Medulla oblongata (tissue), 1 donor: Measurements from ENCODE around the gene GOLGB1.

Source experiments
- DNase-seq: peaks from one replicate; pipeline ENCODE4 v3.0.0-alpha.2; 2015; ENCODE audit errors: extremely low spot score

The GOLGB1 gene

DNA sequence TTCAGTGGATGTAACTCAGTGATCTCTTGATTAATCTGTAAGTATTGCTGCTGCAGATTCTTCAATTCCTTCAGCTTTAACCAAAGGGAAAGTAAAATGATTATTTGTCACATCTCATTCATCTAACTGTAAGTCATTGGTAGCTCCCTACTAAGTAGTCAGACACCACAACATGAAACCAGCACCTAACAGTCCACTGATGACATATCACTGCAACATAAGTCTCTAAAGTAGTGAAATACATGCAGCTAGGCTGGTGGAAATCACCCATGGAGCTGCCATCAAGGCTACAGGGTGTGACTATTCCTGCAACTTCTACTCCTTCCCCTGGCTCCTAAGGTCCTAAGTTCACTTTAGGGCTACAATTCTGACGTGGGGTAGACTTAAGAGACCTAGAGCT is 67.7 kb downstream of the GOLGB1 start:
- DNase-seq = no peak

DNA sequence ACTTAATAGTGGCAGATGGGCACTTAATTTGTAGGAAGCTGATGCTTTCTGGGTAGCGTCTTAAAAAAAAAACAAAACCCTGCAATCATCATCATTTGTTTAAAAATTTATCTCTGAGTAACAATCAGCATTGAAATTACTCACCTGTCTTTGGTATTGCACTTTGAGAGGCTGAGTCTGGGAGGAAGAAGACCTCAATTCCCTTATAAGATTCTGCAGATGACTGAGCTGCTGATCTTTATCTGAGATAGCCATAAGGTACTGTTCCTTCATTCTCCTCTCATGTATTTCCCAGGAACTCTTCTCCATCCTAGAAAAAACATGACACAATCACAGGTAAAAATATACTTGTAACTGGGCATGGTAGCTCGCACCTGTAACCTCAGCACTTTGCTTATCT is 72.4 kb downstream of the GOLGB1 start:
- no peak for DNase-seq

DNA sequence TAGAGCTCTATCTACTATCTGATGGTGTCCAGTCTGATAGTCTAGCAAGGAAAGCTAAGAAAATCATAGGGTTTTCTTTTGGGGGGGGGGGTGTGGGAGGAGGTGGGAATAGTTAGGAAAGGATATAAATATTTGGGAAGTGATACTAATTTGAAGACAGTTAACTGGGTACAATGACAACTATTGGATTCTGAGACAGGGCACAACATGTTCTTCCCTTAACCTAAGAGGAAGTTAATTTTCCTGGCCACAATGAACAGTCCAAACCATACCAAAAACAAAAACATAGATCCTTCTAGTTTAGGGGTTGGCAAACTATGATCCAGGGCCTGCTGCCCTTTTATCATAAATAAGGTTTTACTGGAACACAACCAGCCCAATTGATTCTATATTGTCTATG is 78.9 kb downstream of the GOLGB1 start:
- no peak for DNase-seq

DNA sequence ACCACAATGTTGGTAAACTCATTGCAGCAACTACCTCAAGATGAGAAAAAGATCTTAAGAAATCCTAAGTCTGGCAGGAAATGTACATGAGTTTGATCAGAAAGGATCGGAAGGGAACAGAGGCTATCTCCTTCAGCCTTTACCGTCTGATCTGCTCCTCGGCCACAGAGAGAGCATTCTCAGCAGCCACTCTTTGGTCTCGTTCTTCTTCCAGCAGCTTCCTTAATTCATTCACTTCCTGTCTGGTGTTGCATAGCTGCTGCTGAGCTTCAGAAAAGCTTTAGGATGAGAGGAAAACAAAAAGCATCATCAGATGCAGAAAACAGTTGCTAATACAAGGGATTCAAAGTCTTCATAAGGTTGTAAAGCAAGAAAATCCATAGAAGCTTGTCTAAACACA is 82.2 kb downstream of the GOLGB1 start:
- DNase-seq = peak; percentile 37

DNA sequence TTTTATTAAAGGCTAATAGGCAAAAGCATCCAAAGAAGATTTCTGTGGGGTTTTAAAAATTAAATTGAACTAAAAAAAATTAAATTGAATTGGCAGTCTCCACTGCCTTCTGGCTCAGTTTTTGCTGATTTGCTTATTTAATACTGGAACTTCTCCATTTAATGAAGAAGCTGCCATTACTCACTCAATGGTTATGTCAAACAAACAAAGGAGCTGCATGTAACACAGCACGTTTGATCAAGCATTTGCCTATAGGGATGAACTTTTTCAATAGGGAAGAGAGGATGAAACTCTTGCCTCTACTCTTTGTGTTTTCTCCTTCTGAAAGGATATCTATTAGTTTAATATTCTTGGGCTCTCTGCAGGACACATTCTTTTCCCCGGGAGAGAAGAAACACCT is 84.1 kb downstream of the GOLGB1 start:
- DNase-seq = no peak

DNA sequence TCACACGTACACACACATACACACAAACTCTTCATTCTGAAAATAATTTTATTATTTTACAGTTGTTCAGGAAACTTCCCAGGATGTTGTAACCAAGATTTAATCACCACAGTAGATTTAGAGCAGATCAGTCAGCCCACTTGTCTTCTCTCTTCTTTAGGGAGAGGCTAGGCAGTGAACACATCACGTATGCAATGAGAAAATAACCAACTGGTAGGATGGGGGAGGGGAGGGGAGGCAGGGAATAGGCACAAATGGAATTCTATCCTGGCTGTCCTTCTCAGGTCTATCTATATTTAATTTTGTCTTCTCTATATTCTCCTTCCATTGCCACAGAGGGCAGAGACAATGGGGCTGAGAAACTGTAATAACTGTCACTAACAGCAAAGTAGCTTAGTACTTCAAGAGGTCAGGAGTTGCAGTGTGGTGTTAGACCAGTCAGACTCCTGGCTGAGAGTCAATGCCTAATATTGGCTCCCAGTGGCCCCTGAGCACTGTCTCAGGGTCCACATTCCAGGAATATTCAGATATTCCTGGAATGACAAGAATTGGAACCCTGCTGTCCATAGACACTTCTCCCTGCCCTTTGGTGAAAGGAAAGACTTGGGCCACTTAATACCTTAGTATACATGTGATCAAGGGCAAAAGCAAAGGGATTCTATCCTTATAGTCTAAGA is 86.2 kb downstream of the GOLGB1 start:
- no peak for DNase-seq

DNA sequence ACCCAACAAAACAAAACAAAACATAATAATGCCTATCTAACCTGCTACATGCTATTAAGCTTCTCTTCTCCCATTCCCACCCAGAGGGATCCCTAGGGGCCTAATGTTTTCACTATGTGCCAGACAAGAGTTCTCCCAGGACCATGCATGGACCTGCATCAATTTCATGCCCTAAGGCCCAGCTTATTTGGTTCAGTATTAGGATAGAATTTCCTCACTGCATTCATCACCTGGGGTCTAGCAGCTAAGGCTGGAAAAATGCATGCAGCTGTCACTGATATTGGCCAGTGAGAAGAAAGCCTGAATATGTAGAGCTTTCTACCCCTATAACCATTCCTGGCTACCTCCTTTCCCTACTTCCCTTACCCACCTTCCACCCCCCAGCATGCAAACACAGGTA is 86.8 kb downstream of the GOLGB1 start:
- no peak for DNase-seq

DNA sequence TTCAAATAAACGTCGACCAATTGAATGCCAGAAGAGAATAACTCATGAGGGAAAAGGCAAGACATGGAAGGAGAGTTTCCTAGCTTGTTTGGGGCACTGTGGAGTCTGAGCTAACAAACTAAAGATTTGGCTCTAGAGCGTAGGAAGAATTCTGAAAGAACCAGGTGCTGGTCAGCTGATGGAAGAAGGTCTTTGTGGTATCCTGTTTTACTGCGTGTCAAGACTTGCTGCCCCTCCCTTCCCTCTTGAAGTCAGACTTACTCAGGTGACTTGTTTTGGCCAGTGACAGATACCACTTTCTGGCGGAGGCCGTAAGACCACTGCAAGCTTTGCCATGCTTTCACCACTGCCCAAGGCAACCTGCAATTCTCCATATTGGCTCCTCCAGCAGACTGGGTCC is 88.2 kb downstream of the GOLGB1 start:
- no peak for DNase-seq

DNA sequence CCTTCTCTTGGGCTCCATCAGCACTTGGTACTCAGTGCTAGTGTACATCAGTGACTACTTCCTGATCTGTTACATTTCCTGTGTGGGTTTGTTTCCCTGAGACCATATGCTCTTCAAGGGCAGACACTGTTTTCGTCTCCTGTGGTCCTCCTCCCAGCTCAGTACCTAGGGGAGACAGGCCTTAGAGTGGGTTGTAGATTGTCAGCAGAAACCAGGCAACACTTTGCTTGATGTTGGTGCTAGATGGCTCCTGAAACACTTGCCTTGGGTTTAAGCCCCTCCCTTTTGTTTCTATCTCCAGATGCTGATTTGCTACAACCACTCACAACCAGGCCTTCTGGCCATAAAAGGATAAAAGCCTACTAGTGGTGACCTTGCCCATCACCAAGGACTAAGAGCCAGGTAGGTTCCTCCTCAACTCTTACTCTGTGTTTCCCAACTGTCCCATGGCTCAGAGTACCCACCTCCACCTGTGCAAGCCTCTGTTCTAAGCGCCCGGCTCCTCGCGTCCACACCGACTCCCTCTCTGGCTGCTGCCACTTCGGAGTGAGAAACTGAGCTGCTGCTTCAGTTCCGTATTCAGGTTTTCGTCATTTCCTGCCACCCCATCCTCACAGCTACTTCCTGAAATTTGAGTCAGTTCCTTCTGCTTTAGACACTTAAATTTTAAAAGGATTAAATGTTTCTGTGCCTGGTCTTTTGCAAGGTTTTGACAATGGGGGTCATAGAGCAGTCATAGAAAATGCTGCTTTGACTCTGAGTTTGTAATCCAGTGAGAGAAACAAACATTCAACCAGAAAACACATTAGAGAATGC is 89.0 kb downstream of the GOLGB1 start, which contains the start of gene HCLS1:
TSS of gene HCLS1 (minus strand) at position 548 of the 816 bp plus-strand sequence. CDS start 2,556 bp downstream, outside the sequence.
- peak; percentile 68 for DNase-seq

DNA sequence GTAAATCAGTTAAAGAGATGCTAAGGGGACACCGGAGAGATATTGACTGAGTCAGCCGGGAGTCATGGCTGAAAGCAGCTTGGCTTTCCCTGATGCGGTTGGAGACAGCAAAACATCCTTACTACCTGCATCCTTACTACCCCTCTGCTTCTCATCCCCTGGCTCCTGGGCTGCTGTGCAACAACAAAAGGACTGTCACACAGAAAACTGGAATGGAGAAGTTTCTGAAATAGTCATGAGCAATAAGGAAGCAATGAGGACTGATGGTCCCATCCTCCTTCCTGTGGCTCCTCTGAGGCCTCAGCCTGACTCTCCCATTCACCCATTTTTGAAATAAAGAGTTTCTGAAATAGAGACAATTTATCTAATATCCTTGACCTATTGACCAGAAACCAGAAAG is 90.0 kb downstream of the GOLGB1 start:
- DNase-seq = peak; percentile 19

DNA sequence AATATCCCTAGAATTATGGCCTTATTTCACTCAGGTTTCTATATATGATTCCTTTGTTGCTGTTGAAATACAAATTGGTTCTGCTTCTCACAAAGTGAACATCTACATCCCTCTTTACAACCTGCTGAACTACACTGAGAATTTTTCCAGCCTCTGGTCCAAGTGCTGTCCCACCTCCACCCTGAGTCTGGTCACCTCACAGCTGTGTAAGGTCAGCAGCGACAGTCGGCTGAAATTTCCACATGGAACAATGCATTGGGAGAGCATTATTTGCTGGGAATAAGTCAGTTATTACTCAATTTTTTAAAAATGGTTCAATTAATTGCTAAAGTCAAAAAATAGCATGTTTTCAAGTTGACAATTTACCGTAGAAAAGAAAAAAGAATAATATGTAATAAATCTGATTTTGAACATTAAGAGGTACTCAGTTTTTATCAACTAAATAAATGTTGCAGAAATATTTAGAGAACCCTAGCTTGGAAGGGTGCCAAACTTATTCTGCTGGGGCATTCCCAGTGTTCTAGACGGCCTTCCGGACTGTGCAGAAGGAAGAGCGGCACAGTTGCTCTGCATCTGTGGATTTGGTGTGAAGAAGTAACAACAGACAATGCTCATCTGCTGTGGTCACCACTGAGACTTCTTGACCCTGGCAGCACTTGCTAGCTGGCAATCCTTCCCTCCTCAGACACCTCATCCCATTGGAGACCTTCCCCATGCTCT is 90.7 kb downstream of the GOLGB1 start:
- no peak for DNase-seq

DNA sequence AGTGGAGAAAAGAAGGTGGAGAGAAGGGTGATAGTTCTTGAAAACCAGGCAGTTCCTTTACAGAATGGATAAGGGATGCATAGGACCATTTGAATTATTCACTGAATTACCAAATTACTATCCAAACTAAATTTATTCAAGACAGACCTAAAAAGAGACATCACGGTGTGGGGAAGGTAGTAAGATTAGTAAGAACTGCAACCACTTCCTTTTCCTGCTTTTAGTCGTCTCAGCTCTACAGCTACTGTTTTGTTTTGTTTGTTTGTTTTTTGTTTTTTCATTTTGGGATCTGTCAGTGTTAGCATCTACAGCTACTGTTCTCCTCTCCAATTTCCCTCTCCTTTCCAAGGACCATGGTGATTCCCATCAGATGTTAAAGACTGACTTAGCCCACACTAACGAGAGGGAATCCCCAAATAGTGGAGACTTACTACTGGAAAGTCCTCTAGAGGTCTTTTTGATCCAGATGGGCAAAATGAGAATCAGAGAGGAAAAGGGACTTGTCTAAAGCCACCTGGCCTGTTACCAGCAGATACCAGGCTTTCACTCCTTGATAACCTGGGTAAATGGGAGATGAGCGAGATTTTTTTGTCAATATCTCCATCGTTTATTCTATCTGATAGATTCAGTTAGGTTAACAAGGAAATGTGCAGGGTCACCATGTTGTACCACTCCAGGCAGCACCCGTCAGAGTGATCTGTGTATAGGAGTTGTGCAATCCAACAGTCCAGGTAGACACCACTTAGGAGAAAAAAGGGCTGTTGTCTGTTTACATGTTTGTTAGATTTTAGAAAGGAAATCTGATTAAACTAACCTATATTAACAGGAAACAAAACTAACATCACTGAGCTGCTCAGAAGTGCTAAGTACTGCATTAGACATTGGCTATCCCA is 94.8 kb downstream of the GOLGB1 start:
- DNase-seq = no peak

DNA sequence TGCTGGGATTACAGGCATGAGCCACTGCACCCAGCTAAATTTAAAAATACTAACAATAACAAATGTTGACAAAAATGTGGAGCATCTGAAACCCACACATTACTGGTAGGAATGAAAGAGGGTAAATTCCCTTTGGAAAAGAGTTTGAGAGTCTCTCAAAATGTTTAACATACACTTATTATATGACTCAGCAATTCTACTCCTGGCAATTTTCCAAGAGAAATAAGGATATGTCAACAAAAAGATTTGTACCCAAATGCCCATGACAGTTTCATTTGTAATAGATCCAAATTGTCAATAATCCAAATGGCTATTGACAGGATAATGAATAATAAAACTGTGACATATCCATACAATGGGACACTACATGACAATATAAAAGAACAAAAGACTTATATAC is 97.9 kb downstream of the GOLGB1 start:
- no peak for DNase-seq

DNA sequence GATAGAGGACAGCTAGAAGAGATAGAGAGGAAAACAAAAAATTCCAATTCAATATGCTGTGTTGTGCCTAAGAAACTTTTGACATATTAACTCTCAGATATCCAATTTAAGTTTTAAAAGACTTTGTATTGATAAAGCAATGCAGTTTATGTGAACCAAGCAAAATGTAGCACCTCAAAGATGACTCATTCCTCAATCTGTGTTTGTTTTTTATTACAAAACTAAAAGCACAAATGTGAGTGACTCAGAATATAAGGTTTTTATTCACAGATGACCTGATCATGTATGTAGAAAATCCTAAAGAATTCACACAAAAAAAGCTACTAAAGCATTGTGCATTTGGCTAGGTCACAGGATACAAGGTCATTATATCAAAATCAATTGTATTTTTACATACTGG is 99.9 kb downstream of the GOLGB1 start:
- no peak for DNase-seq

DNA sequence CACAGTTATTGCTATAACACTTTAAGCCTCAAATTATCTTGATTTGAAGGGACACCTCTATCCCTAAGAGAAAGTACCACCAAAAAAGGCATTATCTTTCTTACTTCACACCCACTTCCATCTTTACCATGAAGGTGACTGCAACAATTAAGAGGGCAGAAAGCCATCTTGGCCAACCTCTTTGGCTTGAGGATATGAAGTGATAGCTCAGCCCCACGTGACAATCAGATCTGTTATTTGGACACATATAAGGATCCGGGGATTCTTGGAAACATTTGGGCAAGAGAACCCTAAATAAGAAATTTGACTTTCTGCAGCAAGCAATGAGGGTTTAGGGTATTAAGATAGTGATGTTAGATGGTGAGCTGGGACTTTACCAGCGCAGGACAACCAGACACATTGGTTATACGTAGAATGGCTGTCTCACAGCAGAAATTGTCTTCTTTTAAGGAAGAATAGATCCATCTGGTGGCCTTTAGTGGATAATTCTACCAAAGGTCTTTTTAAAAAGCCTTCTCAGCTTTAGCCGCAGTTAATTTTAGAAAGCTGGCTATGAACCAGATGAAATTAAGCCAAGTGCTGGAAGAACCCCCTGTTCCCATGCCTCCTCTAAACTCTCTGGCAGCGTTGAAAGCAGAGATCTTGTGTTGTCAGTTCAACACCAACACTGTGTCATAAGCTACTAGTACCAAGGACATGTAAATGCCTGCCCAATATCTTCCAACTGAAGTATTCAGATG is 101.2 kb downstream of the GOLGB1 start:
- DNase-seq = peak; percentile 62

DNA sequence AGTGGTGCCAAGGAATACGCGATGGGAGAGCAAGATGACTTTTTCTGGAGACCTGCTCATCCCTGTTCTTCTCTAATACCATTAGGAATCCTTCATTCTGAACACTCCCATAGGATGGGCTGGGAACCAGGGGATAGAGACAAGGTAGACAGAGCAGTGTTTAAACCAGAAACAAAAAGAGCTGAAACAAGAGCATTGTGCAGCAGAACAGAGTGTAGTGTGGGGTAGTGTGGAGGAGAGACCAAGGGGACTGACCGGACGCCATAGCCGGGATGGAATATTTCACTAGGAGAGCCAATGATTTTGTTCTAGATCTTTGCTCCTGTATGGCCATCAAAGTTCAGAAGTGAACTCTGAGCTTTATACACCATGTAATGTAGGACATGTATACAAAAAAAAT is 104.5 kb downstream of the GOLGB1 start:
- DNase-seq = no peak

DNA sequence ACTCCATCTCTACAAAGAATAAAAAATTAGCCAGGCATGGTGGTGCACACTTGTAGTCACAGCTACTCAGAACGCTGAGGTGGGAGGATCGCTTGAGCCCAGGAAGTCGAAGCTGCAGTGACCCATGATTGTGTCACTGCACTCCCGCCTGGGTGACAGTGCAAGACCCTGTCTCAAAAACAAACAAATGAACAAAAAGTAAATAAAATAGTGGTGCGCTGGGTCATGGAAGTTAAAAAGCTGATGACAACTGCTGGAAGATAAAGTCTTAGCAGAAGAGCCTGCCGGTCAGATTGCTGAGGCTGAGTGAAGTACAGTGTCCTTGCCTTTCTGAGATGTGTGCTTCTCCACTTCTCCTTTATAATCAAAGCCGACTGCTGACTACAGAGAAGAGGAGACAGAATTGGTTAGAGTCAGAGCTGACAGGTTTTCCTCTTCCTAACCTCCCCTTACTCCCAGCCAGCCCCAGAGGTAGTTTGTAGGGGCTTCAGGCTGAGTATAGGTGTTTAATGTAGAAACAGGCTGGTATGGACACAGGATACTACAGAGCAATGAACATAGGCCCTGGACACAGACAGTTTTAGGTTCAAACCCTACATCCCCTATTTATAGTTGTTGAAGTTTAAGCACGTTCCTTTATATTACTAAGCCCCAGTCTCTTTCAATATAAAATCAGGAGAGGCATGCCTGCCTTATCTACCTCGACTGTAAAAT is 106.8 kb downstream of the GOLGB1 start:
- no peak for DNase-seq

DNA sequence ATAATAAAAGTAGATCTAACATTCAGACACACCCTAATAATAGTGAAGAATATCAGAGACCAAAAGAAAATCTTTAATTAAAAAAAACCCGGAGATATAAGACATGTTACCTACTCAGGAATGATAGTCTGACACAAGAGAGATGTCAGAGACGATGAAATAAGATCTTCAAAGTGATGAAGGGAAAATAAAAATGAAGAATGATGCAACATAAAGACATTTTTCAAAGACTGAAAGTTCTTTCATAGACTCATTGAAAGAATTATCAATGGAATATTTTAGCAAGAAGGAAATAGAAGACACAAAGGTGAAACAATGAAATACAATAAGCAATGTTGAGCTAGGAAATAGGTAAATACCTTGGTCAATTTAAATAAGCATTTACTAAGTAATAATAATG is 108.4 kb downstream of the GOLGB1 start:
- no peak for DNase-seq

DNA sequence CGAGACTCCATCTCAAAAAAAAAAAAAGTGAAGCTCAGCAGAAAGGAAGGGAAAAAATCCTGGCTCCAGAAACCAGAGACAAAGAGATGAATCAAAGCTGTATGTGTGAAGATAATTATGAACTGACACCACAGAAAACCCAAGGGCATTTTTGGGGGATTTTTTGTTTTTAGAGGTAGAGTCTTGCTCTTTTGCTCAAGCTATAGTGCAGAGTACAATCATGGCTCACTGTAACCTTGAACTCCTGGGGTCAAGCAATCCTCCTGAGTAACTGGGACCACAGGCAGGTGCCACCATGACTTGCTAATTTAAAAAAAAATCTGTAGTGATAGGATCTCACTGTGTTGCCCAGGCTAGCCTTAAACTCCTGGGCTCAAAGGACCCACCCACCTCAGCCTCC is 111.6 kb downstream of the GOLGB1 start:
- DNase-seq = no peak

DNA sequence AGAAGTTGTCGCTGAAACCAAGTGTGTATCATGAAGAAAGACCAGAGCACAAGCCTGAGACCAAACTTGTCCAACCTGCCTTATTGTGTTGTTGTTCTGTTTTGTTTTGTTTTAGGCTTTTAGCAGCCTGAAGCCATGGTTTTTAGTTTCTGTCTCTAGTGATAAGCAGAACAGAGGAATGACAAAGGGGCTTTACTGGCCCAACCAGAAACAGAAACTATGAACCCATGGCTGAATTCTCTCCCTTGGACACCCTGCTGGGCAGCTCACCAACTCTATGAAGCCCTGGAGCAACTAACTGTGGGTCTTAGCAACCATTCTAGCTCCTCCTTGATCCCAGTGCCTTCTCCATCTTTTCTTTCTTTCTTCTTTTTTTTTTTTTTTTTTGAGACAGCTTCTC is 119.2 kb downstream of the GOLGB1 start:
- no peak for DNase-seq
